ENCODE measurements around the gene RPL5.

The RPL5 gene

DNA sequence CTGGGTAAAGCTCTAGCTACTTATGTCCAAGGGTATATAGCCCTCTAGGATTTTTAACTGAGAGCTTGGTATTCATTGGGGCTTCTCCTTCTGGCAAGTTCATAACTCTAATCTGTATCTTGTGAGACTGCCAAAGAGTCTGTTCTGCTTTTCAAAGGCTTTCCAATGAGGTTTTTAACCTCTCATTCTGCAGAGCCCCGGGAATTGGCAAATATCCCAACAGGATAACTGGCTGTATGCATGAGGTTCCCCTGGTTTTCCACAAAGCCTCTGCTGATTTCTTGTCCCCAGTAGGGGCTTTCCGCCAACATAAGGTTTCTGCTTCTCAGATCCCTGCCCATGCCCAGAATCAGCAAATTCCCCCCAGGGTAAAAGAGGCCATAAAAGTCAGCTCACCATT lies 40.9 kb downstream of the RPL5 start:
- TF ChIP-seq, protein P1, sequence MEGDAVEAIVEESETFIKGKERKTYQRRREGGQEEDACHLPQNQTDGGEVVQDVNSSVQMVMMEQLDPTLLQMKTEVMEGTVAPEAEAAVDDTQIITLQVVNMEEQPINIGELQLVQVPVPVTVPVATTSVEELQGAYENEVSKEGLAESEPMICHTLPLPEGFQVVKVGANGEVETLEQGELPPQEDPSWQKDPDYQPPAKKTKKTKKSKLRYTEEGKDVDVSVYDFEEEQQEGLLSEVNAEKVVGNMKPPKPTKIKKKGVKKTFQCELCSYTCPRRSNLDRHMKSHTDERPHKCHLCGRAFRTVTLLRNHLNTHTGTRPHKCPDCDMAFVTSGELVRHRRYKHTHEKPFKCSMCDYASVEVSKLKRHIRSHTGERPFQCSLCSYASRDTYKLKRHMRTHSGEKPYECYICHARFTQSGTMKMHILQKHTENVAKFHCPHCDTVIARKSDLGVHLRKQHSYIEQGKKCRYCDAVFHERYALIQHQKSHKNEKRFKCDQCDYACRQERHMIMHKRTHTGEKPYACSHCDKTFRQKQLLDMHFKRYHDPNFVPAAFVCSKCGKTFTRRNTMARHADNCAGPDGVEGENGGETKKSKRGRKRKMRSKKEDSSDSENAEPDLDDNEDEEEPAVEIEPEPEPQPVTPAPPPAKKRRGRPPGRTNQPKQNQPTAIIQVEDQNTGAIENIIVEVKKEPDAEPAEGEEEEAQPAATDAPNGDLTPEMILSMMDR (IDR thresholded peaks at IDR 0.05; ENCODE audit: low read depth, low read length): no peak
- no peak overlapping the region for H3K4me3 ChIP-seq (ENCODE audit: low read depth, low read length)

DNA sequence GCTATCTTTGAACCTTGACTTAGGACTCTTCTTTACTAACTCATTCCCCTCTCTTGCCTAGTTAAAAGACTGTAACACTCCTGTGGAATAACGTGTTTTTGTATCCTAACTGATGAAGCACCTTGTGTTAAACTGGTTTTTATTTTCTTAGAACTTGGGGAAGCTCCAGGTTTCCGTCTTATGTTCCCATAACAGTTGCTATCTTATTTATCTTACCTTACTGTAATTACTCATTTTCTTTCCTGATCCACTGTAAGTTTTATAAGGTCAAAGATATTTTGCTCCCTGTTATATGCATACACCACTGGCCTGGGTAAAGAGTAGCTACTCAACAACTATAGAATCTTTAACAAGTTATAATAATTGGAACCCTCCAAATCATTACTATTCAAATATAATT lies 43.1 kb downstream of the RPL5 start:
- no peak overlapping the region for H3K4me3 ChIP-seq (ENCODE audit: low read depth, low read length)
- TF ChIP-seq, protein P1 (IDR thresholded peaks at IDR 0.05; ENCODE audit: low read depth, low read length): no peak

- H3K4me3 ChIP-seq (ENCODE audit: low read depth, low read length): no peak overlapping the region
- TF ChIP-seq, protein P1 (IDR thresholded peaks at IDR 0.05; ENCODE audit: low read depth, low read length): no peak
Measured at GRCh38 chr1:92876351-92876750, 44.5 kb downstream of the RPL5 start.

- no peak overlapping the region for H3K4me3 ChIP-seq (ENCODE audit: low read depth, low read length)
- TF ChIP-seq, protein P1 (IDR thresholded peaks at IDR 0.05; ENCODE audit: low read depth, low read length): no peak
Measured at GRCh38 chr1:92877081-92877711, 45.4 kb downstream of the RPL5 start.

DNA sequence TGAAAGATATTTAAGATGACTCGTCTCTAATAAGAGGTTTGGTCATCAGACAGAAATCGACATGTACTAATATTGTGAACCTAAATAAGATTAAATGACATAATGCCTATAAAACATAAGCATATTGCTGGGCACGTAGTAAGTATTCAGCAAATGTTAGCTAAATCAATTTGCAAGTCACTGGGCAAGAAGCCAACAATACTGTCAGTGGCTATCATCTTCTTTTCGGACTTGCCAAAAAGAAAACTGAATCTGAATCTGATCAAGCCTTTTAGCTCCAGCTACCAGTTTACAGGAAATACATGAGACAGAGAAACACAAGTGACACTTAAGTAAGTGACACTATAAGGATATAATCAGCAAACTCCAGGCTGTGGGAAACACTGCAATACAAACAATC lies 46.0 kb downstream of the RPL5 start:
- TF ChIP-seq, protein P1 (IDR thresholded peaks at IDR 0.05; ENCODE audit: low read depth, low read length): no peak

GRCh38 chr1:92879316-92879968 lies 47.6 kb downstream of the RPL5 start:
- TF ChIP-seq, protein P1 (IDR thresholded peaks at IDR 0.05; ENCODE audit: low read depth, low read length): no peak

More for the DNA sequence above, 46.0 kb downstream of the RPL5 start:
- H3K4me3 ChIP-seq (ENCODE audit: low read depth, low read length): no peak overlapping the region

GRCh38 chr1:92881391-92881790 lies 49.6 kb downstream of the RPL5 start:
- TF ChIP-seq, protein P1 (IDR thresholded peaks at IDR 0.05; ENCODE audit: low read depth, low read length): no peak
- H3K4me3 ChIP-seq (ENCODE audit: low read depth, low read length): no peak overlapping the region

More at GRCh38 chr1:92879316-92879968, 47.6 kb downstream of the RPL5 start:
- no peak overlapping the region for H3K4me3 ChIP-seq (ENCODE audit: low read depth, low read length)
